22Rv1 (cell line): ENCODE results near the gene NEUROD2.

ENCODE experiments used
- CTCF ChIP-seq: fragments of 450-650 bp; IDR thresholded peaks from 2 replicates; pipeline ENCODE4 v1.5.1; 2017; ENCODE audit warnings: mild to moderate bottlenecking
- ZFX ChIP-seq: fragments of 450-650 bp; IDR thresholded peaks from 2 replicates; pipeline ENCODE4 v1.6.1; 2017; ENCODE audit warnings: antibody characterized with exemption, borderline replicate concordance

DNA sequence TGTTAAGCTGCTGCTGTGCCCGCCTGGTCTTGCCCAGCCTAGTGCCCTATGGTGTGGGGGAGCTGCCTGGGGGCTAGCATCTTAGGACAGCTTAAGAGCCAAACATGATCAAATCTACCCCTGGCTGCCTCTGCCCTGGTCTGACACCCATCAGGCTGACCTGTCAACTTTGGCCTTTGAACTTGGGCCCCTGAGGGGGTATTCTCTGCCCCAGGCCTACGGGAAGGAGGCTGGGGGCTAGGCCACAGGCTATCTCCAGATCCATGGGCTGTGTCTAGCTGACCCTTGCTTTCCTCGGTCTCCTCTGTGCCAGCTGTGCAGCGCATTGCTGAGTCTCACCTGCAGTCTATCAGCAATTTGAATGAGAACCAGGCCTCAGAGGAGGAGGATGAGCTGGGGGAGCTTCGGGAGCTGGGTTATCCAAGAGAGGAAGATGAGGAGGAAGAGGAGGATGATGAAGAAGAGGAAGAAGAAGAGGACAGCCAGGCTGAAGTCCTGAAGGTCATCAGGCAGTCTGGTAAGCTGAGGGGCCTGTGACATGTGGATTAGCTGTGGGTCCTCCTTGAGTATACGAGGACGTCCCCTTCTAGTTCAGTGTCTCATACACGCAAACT is 26.0 kb upstream of the NEUROD2 start:
- TF ChIP-seq CTCF (no peak), ZFX (no peak)
